GM12873 (cell line): ENCODE results near the gene MYO9B.

Experiments used
- CTCF ChIP-seq: IDR thresholded peaks from 2 replicates; pipeline ENCODE4 v1.5.1; 2012; ENCODE audit warnings: low read depth, mild to moderate bottlenecking, moderate library complexity, low read length, control low read depth; ENCODE audit not compliant: insufficient read depth; ENCODE audit errors: missing control alignments

Gene MYO9B

GRCh38 chr19:17112700-17113099 is 37.1 kb downstream of the MYO9B start:
- no peak for TF ChIP-seq CTCF

DNA sequence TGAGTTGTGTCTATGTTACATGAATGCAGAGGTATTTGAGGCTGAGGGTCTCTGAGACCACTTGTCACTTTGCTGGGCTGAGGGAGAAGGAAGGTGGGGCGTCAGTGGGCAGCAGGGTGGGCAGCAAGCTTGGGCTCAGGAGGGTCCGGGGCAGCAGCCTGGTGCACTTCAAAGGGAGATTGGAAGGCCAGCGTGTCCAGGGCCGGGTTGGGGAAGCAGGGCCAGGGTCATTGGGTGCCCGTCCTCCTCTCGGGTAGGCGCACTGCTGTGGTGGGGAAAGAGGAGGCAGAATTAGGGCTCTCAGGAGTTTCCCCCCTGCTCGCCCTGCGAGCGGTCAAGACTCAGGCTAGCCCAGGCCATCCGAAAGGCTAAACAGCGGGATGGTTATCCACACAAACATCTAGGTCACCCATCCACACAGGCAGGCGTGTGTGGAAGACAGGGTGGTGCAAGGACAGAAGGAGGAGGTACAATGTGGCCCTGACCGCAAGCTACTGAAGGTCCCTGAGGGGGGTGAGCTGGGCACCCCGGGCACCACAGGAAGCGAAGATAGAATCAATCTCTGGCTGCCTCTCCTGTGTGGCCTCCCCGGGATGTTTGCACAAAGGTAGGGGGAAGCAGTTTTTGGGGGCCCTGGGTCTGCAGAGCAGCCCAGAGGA is 37.7 kb downstream of the MYO9B start:
- TF ChIP-seq CTCF, result no peak

GRCh38 chr19:17114414-17114831 is 38.8 kb downstream of the MYO9B start:
- no peak for TF ChIP-seq CTCF

DNA sequence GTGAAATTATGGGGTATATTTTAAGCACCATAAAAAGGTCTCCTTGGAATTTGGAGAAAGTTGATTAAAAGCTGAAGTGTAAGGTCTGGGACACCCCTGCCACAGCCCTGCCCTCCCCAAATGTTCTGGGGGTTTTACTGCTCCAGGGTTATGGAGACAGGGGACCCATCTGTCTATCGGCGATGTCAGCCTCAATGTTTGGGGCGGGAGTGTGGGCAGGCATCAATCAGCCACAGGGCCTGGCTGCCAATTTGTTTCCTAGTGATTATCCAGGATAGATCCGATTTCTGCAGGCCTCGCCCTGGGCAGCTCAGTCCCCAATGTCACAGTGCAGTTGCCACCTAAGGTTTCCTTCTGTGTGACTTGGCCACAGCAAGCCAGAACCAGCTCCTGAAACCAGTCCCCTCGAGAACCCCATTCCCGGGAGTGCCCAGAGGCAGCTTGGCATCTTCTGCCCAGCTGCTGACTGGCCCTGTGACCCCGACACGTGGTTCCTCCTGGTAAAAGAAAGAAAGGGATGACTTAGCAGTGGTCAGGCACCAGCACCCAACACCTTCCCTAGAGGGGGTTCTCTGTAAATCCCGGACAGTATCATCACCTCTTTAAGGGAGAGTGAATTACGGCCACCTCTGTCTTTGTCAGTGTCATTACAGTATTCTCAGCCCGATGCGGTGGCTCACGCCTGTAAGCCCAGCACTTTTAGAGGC is 41.6 kb downstream of the MYO9B start:
- TF ChIP-seq CTCF, result no peak

GRCh38 chr19:17118957-17119356 is 43.4 kb downstream of the MYO9B start:
- no peak for TF ChIP-seq CTCF

GRCh38 chr19:17121736-17122293 is 46.2 kb downstream of the MYO9B start:
- TF ChIP-seq CTCF, result no peak

GRCh38 chr19:17123041-17123440 is 47.5 kb downstream of the MYO9B start:
- TF ChIP-seq CTCF, result no peak
